HuH-7 (cell line): ENCODE results near the gene ANKS1B.
"Not testable (repeated sequence)": the region's sequence is repeated elsewhere in the genome, so short reads cannot be mapped to it uniquely, and the experiment has no call there.

Experiments
- DNase-seq: peaks from one replicate; pipeline ENCODE4 v3.0.0; 2011; ENCODE audit warnings: low spot score

Gene ANKS1B

GRCh38 chr12:99005601-99006000 is 979.1 kb downstream of the ANKS1B start:
- DNase-seq: no peak

GRCh38 chr12:99004799-99005466 is 979.8 kb downstream of the ANKS1B start:
- DNase-seq: no peak

GRCh38 chr12:99002731-99003130 is 982.0 kb downstream of the ANKS1B start:
- DNase-seq: no peak

GRCh38 chr12:99002156-99002555 is 982.6 kb downstream of the ANKS1B start:
- no peak for DNase-seq

GRCh38 chr12:98999559-98999958 is 985.2 kb downstream of the ANKS1B start:
- DNase-seq: no peak

- DNase-seq: peak; percentile 31
Observed at GRCh38 chr12:98998697-98999299, 985.9 kb downstream of the ANKS1B start.

GRCh38 chr12:98997899-98998298 is 986.8 kb downstream of the ANKS1B start:
- DNase-seq: no peak

GRCh38 chr12:98990648-98991047 is 994.1 kb downstream of the ANKS1B start:
- no peak for DNase-seq

- DNase-seq: no peak
Observed at GRCh38 chr12:98985156-98985555, 999.6 kb downstream of the ANKS1B start.

- no peak for DNase-seq
Observed at GRCh38 chr12:98983647-98984046, 1001.1 kb downstream of the ANKS1B start.

GRCh38 chr12:98980508-98980907 is 1004.2 kb downstream of the ANKS1B start:
- DNase-seq: no peak

GRCh38 chr12:98977186-98977585 is 1007.5 kb downstream of the ANKS1B start:
- DNase-seq: no peak

- DNase-seq: no peak
Observed at GRCh38 chr12:98974767-98975381, 1009.9 kb downstream of the ANKS1B start.

- no peak for DNase-seq
Observed at GRCh38 chr12:98973395-98973794, 1011.3 kb downstream of the ANKS1B start.

GRCh38 chr12:98970950-98971349 is 1013.8 kb downstream of the ANKS1B start:
- no peak for DNase-seq

GRCh38 chr12:98970210-98970609 is 1014.5 kb downstream of the ANKS1B start:
- DNase-seq: no peak

GRCh38 chr12:98968896-98969295 is 1015.8 kb downstream of the ANKS1B start:
- no peak for DNase-seq

- DNase-seq: not testable (repeated sequence)
Observed at GRCh38 chr12:98957135-98957534, 1027.6 kb downstream of the ANKS1B start.

GRCh38 chr12:98955284-98955683 is 1029.5 kb downstream of the ANKS1B start:
- DNase-seq: peak; percentile 16

- DNase-seq: no peak
Observed at GRCh38 chr12:98954506-98954905, 1030.2 kb downstream of the ANKS1B start.

GRCh38 chr12:98951406-98951805 is 1033.3 kb downstream of the ANKS1B start:
- no peak for DNase-seq

- DNase-seq: no peak
Observed at GRCh38 chr12:98948343-98948949, 1036.3 kb downstream of the ANKS1B start.

- no peak for DNase-seq
Observed at GRCh38 chr12:98945864-98946263, 1038.9 kb downstream of the ANKS1B start.
